Activated naive CD4-positive, alpha-beta T cell treated with anti-CD3 and anti-CD28 coated beads, Interleukin-2, amount 50 U/mL, for 72 hours (primary cell): ENCODE measurements around the gene CTNNBL1. TPM values are rescaled to one million over a fixed set of nuclear protein-coding genes. Genes with fewer than 3 reads are reported as not detected.
A peak's percentile ranks its signal among the peaks of the same experiment; 100 is the strongest.

Source experiments
- ATAC-seq, 2 donors: fragments of 150-1000 bp; cut with Tn5 transposase; 2 replicates each; pipeline ENCODE4 v1.10.0; 2021; ENCODE audit warnings: mild to moderate bottlenecking in 2 of 2, moderate library complexity in 2 of 2
- DNase-seq, 2 donors: peaks; one replicate each; pipeline ENCODE4 v3.0.0; 2021 to 2022; ENCODE audit warnings: low spot score in 2 of 2
- H3K27ac Mint-ChIP-seq, 2 donors: one replicate each; pipeline ENCODE4 v1.8.0; 2022; ENCODE audit warnings: mild to moderate bottlenecking in 2 of 2, mixed read lengths in 2 of 2
- H3K36me3 Mint-ChIP-seq, 2 donors: one replicate each; pipeline ENCODE4 v1.8.0; 2022; ENCODE audit warnings: mixed read lengths in 2 of 2
- H3K9me3 Mint-ChIP-seq, 2 donors: one replicate each; pipeline ENCODE4 v1.8.0; 2022; ENCODE audit warnings: mixed read lengths in 2 of 2
- total RNA-seq, 2 donors: library from RNA; stranded (reverse); gene quantifications; one replicate each; pipeline ENCODE4 v1.2.3, GENCODE V29; 2022

Gene CTNNBL1
- total RNA-seq, 2 donors from 2014 or later, result 68.9 to 79.4 TPM

GRCh38 chr20:37775200-37775599 lies 81.4 kb downstream of the CTNNBL1 start:
- DNase-seq, result no peak
- Mint-ChIP-seq H3K27ac (no peak overlapping the region), H3K9me3 (no peaks in the 10 kb centered on the region), H3K36me3 (peaks cover 17 to 31% of the 10 kb centered on the region in 2 donors)
- ATAC-seq, result no peak

GRCh38 chr20:37776049-37776448 lies 82.2 kb downstream of the CTNNBL1 start:
- H3K27ac Mint-ChIP-seq, result peak overlapping the region in 1 of 2 donors; percentile 44
- ATAC-seq (no peak), DNase-seq (no peak)
- H3K9me3 Mint-ChIP-seq, result no peaks in the 10 kb centered on the region
- H3K36me3 Mint-ChIP-seq, result peaks cover 17 to 29% of the 10 kb centered on the region in 2 donors

GRCh38 chr20:37776526-37776925 lies 82.7 kb downstream of the CTNNBL1 start:
- DNase-seq, result no peak
- ATAC-seq, result no peak
- H3K27ac Mint-ChIP-seq, result no peak overlapping the region
- H3K36me3 Mint-ChIP-seq, result peaks cover 17 to 24% of the 10 kb centered on the region in 2 donors
- H3K9me3 Mint-ChIP-seq, result no peaks in the 10 kb centered on the region

- ATAC-seq, result no peak
- H3K36me3 Mint-ChIP-seq, result peaks cover 17 to 23% of the 10 kb centered on the region in 2 donors
- no peak overlapping the region for H3K27ac Mint-ChIP-seq
- no peak for DNase-seq
- H3K9me3 Mint-ChIP-seq, result no peaks in the 10 kb centered on the region
These were observed 83.5 kb downstream of the CTNNBL1 start for GRCh38 chr20:37777012-37777950.

GRCh38 chr20:37777988-37778659 lies 84.3 kb downstream of the CTNNBL1 start:
- Mint-ChIP-seq H3K9me3 (no peaks in the 10 kb centered on the region), H3K27ac (no peak overlapping the region), H3K36me3 (peaks cover 18 to 23% of the 10 kb centered on the region in 2 donors)
- DNase-seq, result no peak
- ATAC-seq, result no peak

- ATAC-seq (peak in 1 of 2 donors; percentile 18), DNase-seq (no peak)
- no peak overlapping the region for H3K27ac Mint-ChIP-seq
- H3K36me3 Mint-ChIP-seq, result peaks cover 11 to 37% of the 10 kb centered on the region in 2 donors
- no peaks in the 10 kb centered on the region for H3K9me3 Mint-ChIP-seq
These were observed 87.8 kb downstream of the CTNNBL1 start for GRCh38 chr20:37781626-37782025.

GRCh38 chr20:37786043-37786442 lies 92.2 kb downstream of the CTNNBL1 start:
- H3K36me3 Mint-ChIP-seq, result peaks cover 35 to 54% of the 10 kb centered on the region in 2 donors
- H3K9me3 Mint-ChIP-seq, result no peaks in the 10 kb centered on the region
- H3K27ac Mint-ChIP-seq, result no peak overlapping the region
- DNase-seq, result no peak
- ATAC-seq, result no peak

- peaks cover 43 to 55% of the 10 kb centered on the region in 2 donors for H3K36me3 Mint-ChIP-seq
- ATAC-seq (no peak), DNase-seq (no peak)
- no peak overlapping the region for H3K27ac Mint-ChIP-seq
- peaks cover 0 to 5% of the 10 kb centered on the region in 2 donors for H3K9me3 Mint-ChIP-seq
These were observed 95.6 kb downstream of the CTNNBL1 start for GRCh38 chr20:37789408-37789807.

GRCh38 chr20:37790900-37791299 lies 97.1 kb downstream of the CTNNBL1 start:
- H3K27ac Mint-ChIP-seq, result no peak overlapping the region
- peaks cover 0 to 5% of the 10 kb centered on the region in 2 donors for H3K9me3 Mint-ChIP-seq
- DNase-seq (no peak), ATAC-seq (no peak)
- H3K36me3 Mint-ChIP-seq, result peaks cover 43 to 46% of the 10 kb centered on the region in 2 donors

GRCh38 chr20:37796121-37796520 lies 102.3 kb downstream of the CTNNBL1 start:
- DNase-seq (no peak), ATAC-seq (no peak)
- Mint-ChIP-seq H3K9me3 (peaks cover 0 to 5% of the 10 kb centered on the region in 2 donors), H3K36me3 (peaks cover 10 to 19% of the 10 kb centered on the region in 2 donors), H3K27ac (no peak overlapping the region)

GRCh38 chr20:37796733-37797132 lies 102.9 kb downstream of the CTNNBL1 start:
- Mint-ChIP-seq H3K36me3 (peaks cover 8 to 15% of the 10 kb centered on the region in 2 donors), H3K9me3 (peaks cover 0 to 5% of the 10 kb centered on the region in 2 donors), H3K27ac (no peak overlapping the region)
- no peak for ATAC-seq
- no peak for DNase-seq

- peaks cover 2 to 6% of the 10 kb centered on the region in 2 donors for H3K36me3 Mint-ChIP-seq
- H3K27ac Mint-ChIP-seq, result no peak overlapping the region
- ATAC-seq (no peak), DNase-seq (no peak)
- H3K9me3 Mint-ChIP-seq, result no peaks in the 10 kb centered on the region
These were observed 103.9 kb downstream of the CTNNBL1 start for GRCh38 chr20:37797669-37798175.

GRCh38 chr20:37798312-37798711 lies 104.5 kb downstream of the CTNNBL1 start:
- ATAC-seq (no peak), DNase-seq (no peak)
- Mint-ChIP-seq H3K27ac (no peak overlapping the region), H3K36me3 (peaks cover 6 to 7% of the 10 kb centered on the region in 2 donors), H3K9me3 (no peaks in the 10 kb centered on the region)

GRCh38 chr20:37800618-37801017 lies 106.8 kb downstream of the CTNNBL1 start:
- Mint-ChIP-seq H3K36me3 (peaks cover 6 to 12% of the 10 kb centered on the region in 2 donors), H3K27ac (no peak overlapping the region), H3K9me3 (no peaks in the 10 kb centered on the region)
- ATAC-seq, result no peak
- no peak for DNase-seq

- Mint-ChIP-seq H3K27ac (no peak overlapping the region), H3K9me3 (no peaks in the 10 kb centered on the region), H3K36me3 (peaks cover 0 to 12% of the 10 kb centered on the region in 2 donors)
- ATAC-seq (no peak), DNase-seq (no peak)
These were observed 108.1 kb downstream of the CTNNBL1 start for GRCh38 chr20:37801921-37802320.

GRCh38 chr20:37803438-37804307 lies 109.8 kb downstream of the CTNNBL1 start:
- Mint-ChIP-seq H3K36me3 (peaks cover 0 to 15% of the 10 kb centered on the region in 2 donors), H3K27ac (no peak overlapping the region), H3K9me3 (no peaks in the 10 kb centered on the region)
- DNase-seq (no peak), ATAC-seq (no peak)
